Stimulated activated CD8-positive, alpha-beta memory T cell treated with anti-CD3 and anti-CD28 coated beads, Interleukin-2, amount 100 ng/mL, for 1 hour (primary cell): ENCODE data around the gene NTF3.

ENCODE experiments used
- DNase-seq, 2 donors: peaks; one replicate each; pipeline ENCODE4 v3.0.0-alpha.2; 2020; ENCODE audit warnings: low read depth in 2 of 2

The NTF3 gene

GRCh38 chr12:5456906-5457305, 25.0 kb downstream of the NTF3 start:
- no peak for DNase-seq

- no peak for DNase-seq
These were observed 26.5 kb downstream of the NTF3 start for GRCh38 chr12:5458229-5459050.

GRCh38 chr12:5459051-5459782, 27.3 kb downstream of the NTF3 start:
- no peak for DNase-seq

GRCh38 chr12:5460817-5461216, 28.9 kb downstream of the NTF3 start:
- DNase-seq, result no peak

- no peak for DNase-seq
These were observed 30.1 kb downstream of the NTF3 start for GRCh38 chr12:5461966-5462365.

GRCh38 chr12:5464096-5464495, 32.2 kb downstream of the NTF3 start:
- no peak for DNase-seq

GRCh38 chr12:5465384-5465783, 33.5 kb downstream of the NTF3 start:
- no peak for DNase-seq

GRCh38 chr12:5466521-5466960, 34.6 kb downstream of the NTF3 start:
- no peak for DNase-seq

- no peak for DNase-seq
These were observed 36.0 kb downstream of the NTF3 start for GRCh38 chr12:5467931-5468330.

- DNase-seq, result no peak
These were observed 38.3 kb downstream of the NTF3 start for GRCh38 chr12:5470221-5470620.

- DNase-seq, result no peak
These were observed 38.8 kb downstream of the NTF3 start for GRCh38 chr12:5470703-5471102.

- no peak for DNase-seq
These were observed 41.3 kb downstream of the NTF3 start for GRCh38 chr12:5473076-5473782.

- DNase-seq, result no peak
These were observed 41.8 kb downstream of the NTF3 start for GRCh38 chr12:5473783-5474116.

GRCh38 chr12:5476356-5476755, 44.4 kb downstream of the NTF3 start:
- no peak for DNase-seq

- no peak for DNase-seq
These were observed 46.3 kb downstream of the NTF3 start for GRCh38 chr12:5478081-5478706.

GRCh38 chr12:5479761-5480160, 47.9 kb downstream of the NTF3 start:
- DNase-seq, result no peak

GRCh38 chr12:5480218-5480937, 48.5 kb downstream of the NTF3 start:
- no peak for DNase-seq

GRCh38 chr12:5480938-5481303, 49.0 kb downstream of the NTF3 start:
- no peak for DNase-seq

GRCh38 chr12:5481645-5482044, 49.7 kb downstream of the NTF3 start:
- DNase-seq, result no peak

GRCh38 chr12:5484426-5484825, 52.5 kb downstream of the NTF3 start:
- no peak for DNase-seq

GRCh38 chr12:5485454-5485853, 53.5 kb downstream of the NTF3 start:
- DNase-seq, result no peak

GRCh38 chr12:5487076-5487475, 55.2 kb downstream of the NTF3 start:
- DNase-seq, result no peak
